ENCODE measurements around the gene ELMOD3. TPM values are rescaled to one million over a fixed set of nuclear protein-coding genes. Genes with fewer than 3 reads are reported as not detected.
"Not testable (repeated sequence)": the region's sequence is repeated elsewhere in the genome, so short reads cannot be mapped to it uniquely, and the experiment has no call there.

ELMOD3 gene
- total and polyA plus RNA-seq, 4 donors = 5.5 to 15.8 (median 8.0) TPM

DNA sequence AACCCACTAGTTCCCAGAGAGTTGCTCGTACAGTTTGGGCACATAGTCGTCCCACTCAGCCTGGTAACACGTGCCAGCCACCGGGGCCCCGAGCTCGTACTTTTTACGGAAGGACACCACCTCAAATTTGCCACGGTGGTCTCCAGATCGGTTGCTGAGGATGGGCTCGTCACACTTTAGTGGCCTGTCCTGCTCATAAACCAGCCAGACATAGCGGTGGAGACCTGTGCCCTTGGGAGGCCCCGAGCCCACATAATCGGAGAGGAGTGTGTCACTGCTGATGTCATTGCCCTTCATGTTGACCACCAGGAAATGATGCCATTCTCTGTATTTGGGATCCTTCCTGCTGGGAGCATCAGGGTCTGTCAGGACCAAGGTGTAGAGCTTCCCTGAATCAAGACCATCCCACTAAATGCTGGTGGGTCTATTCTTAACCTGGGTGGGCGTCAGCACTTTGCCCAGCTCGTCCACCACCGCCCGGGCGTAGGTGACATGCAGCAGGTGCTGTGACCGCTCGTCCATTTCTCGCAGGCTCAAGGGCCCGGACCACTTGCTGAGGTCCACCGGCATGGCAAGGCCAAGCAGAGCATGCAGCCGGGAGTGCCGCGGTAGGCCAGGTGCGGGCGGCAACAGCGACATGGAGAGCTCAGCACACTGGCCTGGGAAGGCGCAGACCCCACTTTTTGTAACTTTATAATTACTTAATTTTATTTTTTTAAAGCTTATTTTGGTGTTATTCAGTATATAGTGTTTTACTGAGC, 13.1 kb upstream of the ELMOD3 start:
- no peak for DNase-seq (ENCODE audit: low spot score)
- Histone ChIP-seq H3K4me1 (ENCODE audit: control insufficient read depth in 4 of 4, insufficient read depth in 4 of 4, low read length in 3 of 4) (peaks cover 0 to 15% (median 10%) of the 10 kb centered on the region in 4 donors), H3K27ac (ENCODE audit: low read depth in 1 of 2, low read length in 2 of 2) (no peak overlapping the region), H3K4me3 (ENCODE audit: low read depth in 1 of 3, low read length in 3 of 3) (no peak overlapping the region), H3K36me3 (ENCODE audit: control insufficient read depth in 4 of 4, insufficient read depth in 3 of 4, low read depth in 1 of 4, low read length in 3 of 4) (peaks cover 5 to 34% (median 22%) of the 10 kb centered on the region in 4 donors), H3K9ac (ENCODE audit: low read depth in 1 of 2, low read length in 2 of 2) (no peak overlapping the region), H3K27me3 (ENCODE audit: control insufficient read depth in 4 of 4, insufficient read depth in 4 of 4, low read length in 3 of 4) (no peaks in the 10 kb centered on the region), H3K9me3 (ENCODE audit: control insufficient read depth in 4 of 4, low read length in 3 of 4) (no peaks in the 10 kb centered on the region)
- WGBS = 96% methylated on average over 30 of the region's 30 CpGs
- TF ChIP-seq JUND (IDR thresholded peaks at IDR 0.05) = no peak
- TF ChIP-seq FOXA2 (IDR thresholded peaks at IDR 0.05) = no peak
- TF ChIP-seq SP1 (IDR thresholded peaks at IDR 0.05) = no peak
- no peak for TF ChIP-seq HNF4G (IDR thresholded peaks at IDR 0.05)
- TF ChIP-seq FOXA1 (IDR thresholded peaks at IDR 0.05) = no peak
- TF ChIP-seq, protein P1, sequence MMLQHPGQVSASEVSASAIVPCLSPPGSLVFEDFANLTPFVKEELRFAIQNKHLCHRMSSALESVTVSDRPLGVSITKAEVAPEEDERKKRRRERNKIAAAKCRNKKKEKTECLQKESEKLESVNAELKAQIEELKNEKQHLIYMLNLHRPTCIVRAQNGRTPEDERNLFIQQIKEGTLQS (IDR thresholded peaks at IDR 0.05) = no peak
- TF ChIP-seq, protein P2, sequence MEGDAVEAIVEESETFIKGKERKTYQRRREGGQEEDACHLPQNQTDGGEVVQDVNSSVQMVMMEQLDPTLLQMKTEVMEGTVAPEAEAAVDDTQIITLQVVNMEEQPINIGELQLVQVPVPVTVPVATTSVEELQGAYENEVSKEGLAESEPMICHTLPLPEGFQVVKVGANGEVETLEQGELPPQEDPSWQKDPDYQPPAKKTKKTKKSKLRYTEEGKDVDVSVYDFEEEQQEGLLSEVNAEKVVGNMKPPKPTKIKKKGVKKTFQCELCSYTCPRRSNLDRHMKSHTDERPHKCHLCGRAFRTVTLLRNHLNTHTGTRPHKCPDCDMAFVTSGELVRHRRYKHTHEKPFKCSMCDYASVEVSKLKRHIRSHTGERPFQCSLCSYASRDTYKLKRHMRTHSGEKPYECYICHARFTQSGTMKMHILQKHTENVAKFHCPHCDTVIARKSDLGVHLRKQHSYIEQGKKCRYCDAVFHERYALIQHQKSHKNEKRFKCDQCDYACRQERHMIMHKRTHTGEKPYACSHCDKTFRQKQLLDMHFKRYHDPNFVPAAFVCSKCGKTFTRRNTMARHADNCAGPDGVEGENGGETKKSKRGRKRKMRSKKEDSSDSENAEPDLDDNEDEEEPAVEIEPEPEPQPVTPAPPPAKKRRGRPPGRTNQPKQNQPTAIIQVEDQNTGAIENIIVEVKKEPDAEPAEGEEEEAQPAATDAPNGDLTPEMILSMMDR (IDR thresholded peaks at IDR 0.05; ENCODE audit: low read depth, low read length, missing input control) = no peak
- TF ChIP-seq GABPA (IDR thresholded peaks at IDR 0.05 in 1 of 2, conservative IDR thresholded peaks at IDR 0.05 in 1 of 2) = no peak
- no peak for TF ChIP-seq HNF4A (conservative IDR thresholded peaks at IDR 0.05)
- TF ChIP-seq, protein P3, sequence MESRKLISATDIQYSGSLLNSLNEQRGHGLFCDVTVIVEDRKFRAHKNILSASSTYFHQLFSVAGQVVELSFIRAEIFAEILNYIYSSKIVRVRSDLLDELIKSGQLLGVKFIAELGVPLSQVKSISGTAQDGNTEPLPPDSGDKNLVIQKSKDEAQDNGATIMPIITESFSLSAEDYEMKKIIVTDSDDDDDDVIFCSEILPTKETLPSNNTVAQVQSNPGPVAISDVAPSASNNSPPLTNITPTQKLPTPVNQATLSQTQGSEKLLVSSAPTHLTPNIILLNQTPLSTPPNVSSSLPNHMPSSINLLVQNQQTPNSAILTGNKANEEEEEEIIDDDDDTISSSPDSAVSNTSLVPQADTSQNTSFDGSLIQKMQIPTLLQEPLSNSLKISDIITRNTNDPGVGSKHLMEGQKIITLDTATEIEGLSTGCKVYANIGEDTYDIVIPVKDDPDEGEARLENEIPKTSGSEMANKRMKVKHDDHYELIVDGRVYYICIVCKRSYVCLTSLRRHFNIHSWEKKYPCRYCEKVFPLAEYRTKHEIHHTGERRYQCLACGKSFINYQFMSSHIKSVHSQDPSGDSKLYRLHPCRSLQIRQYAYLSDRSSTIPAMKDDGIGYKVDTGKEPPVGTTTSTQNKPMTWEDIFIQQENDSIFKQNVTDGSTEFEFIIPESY (IDR thresholded peaks at IDR 0.05) = no peak

DNA sequence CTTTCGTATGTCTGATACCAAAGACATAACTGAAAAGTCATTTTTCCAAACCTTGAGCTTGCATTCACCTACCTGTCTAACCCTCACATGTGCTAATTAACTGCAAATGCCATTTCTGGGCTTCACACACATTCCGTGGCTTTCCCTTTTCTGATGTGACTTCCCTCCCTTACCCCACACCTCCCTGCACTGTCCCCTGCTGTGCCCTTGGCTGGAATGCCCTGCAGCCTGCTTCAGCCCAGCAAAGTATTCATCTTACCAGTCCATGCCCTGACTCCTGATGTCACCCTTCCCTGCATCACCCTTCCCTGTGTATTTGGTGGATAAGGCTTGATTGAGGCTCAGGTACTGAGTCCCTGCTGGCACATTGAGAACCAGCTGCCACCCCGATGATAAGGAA, 12.4 kb upstream of the ELMOD3 start:
- Histone ChIP-seq H3K27me3 (ENCODE audit: control insufficient read depth in 4 of 4, insufficient read depth in 4 of 4, low read length in 3 of 4) (no peaks in the 10 kb centered on the region), H3K9ac (ENCODE audit: low read depth in 1 of 2, low read length in 2 of 2) (no peak overlapping the region), H3K4me3 (ENCODE audit: low read depth in 1 of 3, low read length in 3 of 3) (no peak overlapping the region), H3K9me3 (ENCODE audit: control insufficient read depth in 4 of 4, low read length in 3 of 4) (no peaks in the 10 kb centered on the region), H3K4me1 (ENCODE audit: control insufficient read depth in 4 of 4, insufficient read depth in 4 of 4, low read length in 3 of 4) (peaks cover 0 to 15% (median 10%) of the 10 kb centered on the region in 4 donors), H3K27ac (ENCODE audit: low read depth in 1 of 2, low read length in 2 of 2) (no peak overlapping the region), H3K36me3 (ENCODE audit: control insufficient read depth in 4 of 4, insufficient read depth in 3 of 4, low read depth in 1 of 4, low read length in 3 of 4) (peaks cover 5 to 39% (median 28%) of the 10 kb centered on the region in 4 donors)
- DNase-seq (ENCODE audit: low spot score) = no peak
- TF ChIP-seq JUND (IDR thresholded peaks at IDR 0.05) (no peak), TAF1 (conservative IDR thresholded peaks at IDR 0.05) (no peak), FOXA2 (IDR thresholded peaks at IDR 0.05) (no peak)
- TF ChIP-seq, protein P4, sequence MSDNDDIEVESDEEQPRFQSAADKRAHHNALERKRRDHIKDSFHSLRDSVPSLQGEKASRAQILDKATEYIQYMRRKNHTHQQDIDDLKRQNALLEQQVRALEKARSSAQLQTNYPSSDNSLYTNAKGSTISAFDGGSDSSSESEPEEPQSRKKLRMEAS (IDR thresholded peaks at IDR 0.05) = no peak
- TF ChIP-seq, protein P2 (IDR thresholded peaks at IDR 0.05; ENCODE audit: low read depth, low read length, missing input control) = no peak
- TF ChIP-seq, protein P1 (IDR thresholded peaks at IDR 0.05) = no peak
- WGBS = 92% methylated on average over 3 of the region's 3 CpGs

DNA sequence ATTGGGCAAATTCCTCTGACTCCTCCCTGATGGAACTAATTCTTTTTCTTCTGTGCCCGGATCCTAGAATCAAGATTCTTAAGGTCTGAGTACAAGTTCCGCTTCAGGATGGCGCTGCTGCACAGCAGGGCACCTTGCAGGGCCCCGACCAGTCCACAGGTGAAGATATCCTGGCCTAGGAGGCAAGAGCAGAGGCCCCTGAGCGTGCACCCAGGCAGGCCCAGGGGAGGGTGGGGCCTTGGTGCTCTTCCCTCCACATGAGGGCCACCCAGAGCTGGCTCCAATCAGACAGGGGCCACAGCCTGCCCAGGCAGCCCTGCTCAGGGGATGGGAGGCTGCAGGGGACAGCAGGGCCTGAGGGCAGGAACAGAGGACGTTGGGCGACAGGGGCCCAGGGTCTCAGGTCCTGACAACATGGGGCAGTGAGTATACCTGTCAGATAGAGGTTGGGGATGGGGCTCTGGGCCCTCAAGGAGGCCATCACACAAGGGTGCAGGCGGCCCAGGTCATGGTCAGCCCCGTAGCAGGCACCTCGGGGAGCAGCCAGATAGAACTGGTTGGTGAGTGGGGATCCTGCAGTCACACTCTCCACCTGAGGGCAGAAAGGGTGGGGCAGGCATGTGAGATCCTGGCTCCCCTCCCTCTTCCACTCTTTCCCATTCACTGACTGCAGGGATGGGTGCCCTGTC, 11.2 kb upstream of the ELMOD3 start:
- H3K9me3 ChIP-seq (ENCODE audit: control insufficient read depth in 4 of 4, low read length in 3 of 4); H3K4me3 ChIP-seq (ENCODE audit: low read depth in 1 of 3, low read length in 3 of 3); H3K27ac ChIP-seq (ENCODE audit: low read depth in 1 of 2, low read length in 2 of 2); H3K9ac ChIP-seq (ENCODE audit: low read depth in 1 of 2, low read length in 2 of 2); H3K27me3 ChIP-seq (ENCODE audit: control insufficient read depth in 4 of 4, insufficient read depth in 4 of 4, low read length in 3 of 4); DNase-seq (ENCODE audit: low spot score): not testable (repeated sequence)
- Histone ChIP-seq H3K36me3 (ENCODE audit: control insufficient read depth in 4 of 4, insufficient read depth in 3 of 4, low read depth in 1 of 4, low read length in 3 of 4) (peaks cover 5 to 46% (median 34%) of the 10 kb centered on the region in 4 donors), H3K4me1 (ENCODE audit: control insufficient read depth in 4 of 4, insufficient read depth in 4 of 4, low read length in 3 of 4) (peaks cover 0 to 15% (median 10%) of the 10 kb centered on the region in 4 donors)
- WGBS = 97% methylated on average over 10 of the region's 10 CpGs
